ENCODE measurements around the gene S100A1. TPM values are rescaled to one million over a fixed set of nuclear protein-coding genes. Genes with fewer than 3 reads are reported as not detected.

The S100A1 gene
- total and polyA plus RNA-seq, 7 experiments from 2014 or later = not detected

DNA sequence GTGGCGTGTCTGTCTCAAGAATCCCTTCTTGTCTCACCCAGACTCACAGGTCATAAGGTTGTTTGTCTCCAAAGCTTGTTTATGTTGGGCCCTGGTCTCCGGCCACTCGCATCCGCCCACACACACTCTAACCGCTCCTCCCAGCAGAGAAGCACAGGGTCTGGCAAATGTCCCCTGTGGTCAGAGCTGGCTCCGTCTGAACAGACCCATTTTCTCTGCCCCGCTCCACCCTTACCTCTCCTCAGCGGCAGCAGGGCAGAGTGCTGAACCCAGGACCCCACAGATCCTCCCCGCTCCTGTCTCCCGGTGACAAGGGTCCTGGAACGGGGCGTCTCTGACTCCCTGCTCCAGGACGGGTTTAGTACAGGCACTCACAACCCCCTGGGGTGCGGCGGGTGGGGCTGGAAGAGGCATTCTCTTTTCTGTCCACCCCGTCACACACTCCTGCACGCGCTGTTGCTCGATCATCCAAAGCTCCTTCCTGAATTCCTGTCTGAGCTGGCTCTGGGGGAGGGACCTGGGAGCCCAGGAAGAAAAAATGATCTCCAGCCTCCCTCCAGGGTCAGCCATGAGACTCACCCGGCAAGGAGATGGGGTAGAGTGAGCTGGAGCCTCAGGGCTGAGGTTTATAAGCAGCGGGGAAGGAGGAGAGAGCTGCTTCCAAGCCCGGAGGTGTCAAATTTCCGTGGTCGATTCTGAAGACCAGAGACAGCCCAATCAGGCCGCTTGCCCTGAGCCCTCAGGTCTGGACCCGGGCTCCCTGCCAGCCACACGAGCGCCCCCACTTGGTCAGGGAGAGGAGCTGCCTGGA, 1.1 kb upstream of the S100A1 start, which contains the start of gene S100A13:
TSS of gene S100A13 (minus strand) at position 602 of the 811 bp plus-strand sequence. CDS start 1,033 bp downstream, outside the sequence.
- Histone ChIP-seq H3K9me3 (ENCODE audit: control insufficient read depth in 2 of 3, low read length in 3 of 3) (no peaks in the 10 kb centered on the region), H3K4me1 (ENCODE audit: control insufficient read depth in 2 of 2, insufficient read depth in 2 of 2, low read length in 2 of 2) (no peaks in the 10 kb centered on the region), H3K27ac (ENCODE audit: low read depth, low read length) (no peak within 1 kb of the TSS), H3K36me3 (ENCODE audit: control insufficient read depth in 2 of 3, insufficient read depth in 3 of 3, low read length in 3 of 3) (no peaks in the 10 kb centered on the region), H3K27me3 (ENCODE audit: control insufficient read depth in 2 of 2, insufficient read depth in 2 of 2, low read length in 2 of 2) (peaks cover 0 to 2% of the 10 kb centered on the region in 2 donors), H3K4me3 (ENCODE audit: low read length) (no peak within 1 kb of the TSS)
- CTCF ChIA-PET = interaction anchor here (0.8 kb wide), 1 partner anchor 81 kb away, joined by 3 read pairs; no protein-coding TSS in a partner anchor
- no peak for DNase-seq
- ATAC-seq = peak; percentile 31
- peaks cover 0 to 2% (median 0%) of the 10 kb centered on the region in 11 donors for H3K9me3 Mint-ChIP-seq
- peak within 1 kb of the TSS in 2 of 10 donors; percentile 23 to 56 for H3K4me3 Mint-ChIP-seq
- H3K27ac Mint-ChIP-seq = peak within 1 kb of the TSS in 1 of 9 donors; percentile 74
- H3K4me1 Mint-ChIP-seq = peaks cover 0 to 14% (median 0%) of the 10 kb centered on the region in 7 donors
- intact Hi-C loops (cut with micrococcal nuclease) = no loop called here
- H3K36me3 Mint-ChIP-seq = peaks cover 0 to 7% (median 0%) of the 10 kb centered on the region in 5 donors
- POLR2A ChIA-PET = interaction anchor here (0.6 kb wide), 1 partner anchor 17 kb away, joined by 3 read pairs; no protein-coding TSS in a partner anchor
- H3K27me3 Mint-ChIP-seq = peaks cover 0 to 12% (median 0%) of the 10 kb centered on the region in 5 donors

DNA sequence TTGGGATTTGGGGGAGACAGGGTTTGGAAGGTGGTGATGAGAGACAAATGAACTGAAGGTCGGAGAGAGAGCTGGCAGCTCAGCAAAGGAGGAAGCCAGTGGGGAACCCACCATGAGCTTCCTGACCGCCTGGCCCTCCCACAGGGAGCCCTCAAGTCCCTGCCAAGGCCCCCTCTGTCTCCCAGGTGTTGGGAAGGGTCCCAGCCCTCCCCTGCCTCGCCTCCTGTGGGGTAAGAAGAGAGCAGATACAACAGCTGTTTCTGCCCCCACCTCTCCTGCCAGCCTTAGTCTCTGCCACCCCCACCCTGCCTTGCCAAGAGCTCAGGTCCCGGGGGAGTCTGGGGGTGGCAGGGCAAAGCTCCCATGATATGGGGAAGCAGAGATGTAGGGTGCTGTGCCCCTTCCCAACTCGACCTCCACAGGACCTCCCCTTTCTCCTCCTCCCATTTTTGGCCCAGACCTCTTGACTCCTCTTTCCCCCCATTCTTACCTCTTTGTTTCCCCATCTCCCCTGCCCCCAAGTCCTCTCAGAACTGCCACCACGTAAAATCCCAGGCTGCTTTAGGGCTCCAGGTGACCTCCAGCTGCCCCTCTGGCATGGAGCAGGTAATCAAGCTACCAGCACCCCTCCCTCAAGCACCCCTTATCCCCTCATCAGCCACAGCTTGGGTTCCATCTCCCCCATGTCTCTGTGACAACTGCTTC, 556 bp downstream of the S100A1 start:
- Mint-ChIP-seq H3K36me3 (peaks cover 0 to 5% (median 0%) of the 10 kb centered on the region in 5 donors), H3K27me3 (peaks cover 0 to 12% (median under 1%) of the 10 kb centered on the region in 5 donors), H3K4me1 (peaks cover 9 to 25% (median 13%) of the 10 kb centered on the region in 7 donors), H3K27ac (peak overlapping the region in 3 of 9 donors; percentile 22 to 55 (median 53)), H3K9me3 (peaks cover 0 to 4% (median 0%) of the 10 kb centered on the region in 11 donors), H3K4me3 (no peak overlapping the region)
- Histone ChIP-seq H3K4me1 (ENCODE audit: control insufficient read depth in 2 of 2, insufficient read depth in 2 of 2, low read length in 2 of 2) (peaks cover 0 to 6% of the 10 kb centered on the region in 2 donors), H3K36me3 (ENCODE audit: control insufficient read depth in 2 of 3, insufficient read depth in 3 of 3, low read length in 3 of 3) (no peaks in the 10 kb centered on the region), H3K9me3 (ENCODE audit: control insufficient read depth in 2 of 3, low read length in 3 of 3) (no peaks in the 10 kb centered on the region), H3K4me3 (ENCODE audit: low read length) (no peak overlapping the region), H3K27ac (ENCODE audit: low read depth, low read length) (no peak overlapping the region), H3K27me3 (ENCODE audit: control insufficient read depth in 2 of 2, insufficient read depth in 2 of 2, low read length in 2 of 2) (peaks cover 0 to 2% of the 10 kb centered on the region in 2 donors)
- ChIA-PET POLR2A (interaction anchor here (0.6 to 0.9 kb wide), 2 partner anchors 13 to 1830 kb away, joined by 3 read pairs; no protein-coding TSS in a partner anchor), CTCF (no interaction called here)
- DNase-seq (no peak), ATAC-seq (no peak)
- intact Hi-C loops (cut with micrococcal nuclease) = no loop called here

DNA sequence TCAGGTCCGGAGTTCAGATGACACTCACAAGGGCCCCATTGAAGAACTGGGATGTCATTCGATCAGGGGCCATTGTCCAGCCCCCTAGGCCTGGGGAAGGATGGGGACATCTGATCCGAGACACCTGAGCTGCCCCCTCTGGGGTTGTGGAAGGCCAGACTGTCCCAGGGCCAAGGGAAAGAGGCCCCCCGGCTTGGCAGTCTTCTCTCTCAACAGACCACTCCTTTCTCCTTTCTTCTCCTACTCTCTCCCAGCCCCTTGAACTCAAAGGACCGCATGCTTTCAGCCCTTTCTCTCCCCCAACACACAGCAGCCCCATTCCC, 1.1 kb downstream of the S100A1 start:
- CTCF ChIA-PET = no interaction called here
- Histone ChIP-seq H3K4me3 (ENCODE audit: low read length) (no peak overlapping the region), H3K36me3 (ENCODE audit: control insufficient read depth in 2 of 3, insufficient read depth in 3 of 3, low read length in 3 of 3) (peaks cover 0 to 5% (median 0%) of the 10 kb centered on the region in 3 experiments), H3K4me1 (ENCODE audit: control insufficient read depth in 2 of 2, insufficient read depth in 2 of 2, low read length in 2 of 2) (peaks cover 0 to 6% of the 10 kb centered on the region in 2 donors), H3K27me3 (ENCODE audit: control insufficient read depth in 2 of 2, insufficient read depth in 2 of 2, low read length in 2 of 2) (peaks cover 0 to 2% of the 10 kb centered on the region in 2 donors), H3K27ac (ENCODE audit: low read depth, low read length) (no peak overlapping the region), H3K9me3 (ENCODE audit: control insufficient read depth in 2 of 3, low read length in 3 of 3) (no peaks in the 10 kb centered on the region)
- Mint-ChIP-seq H3K4me3 (no peak overlapping the region), H3K27me3 (peaks cover 0 to 12% (median 3%) of the 10 kb centered on the region in 5 donors), H3K27ac (no peak overlapping the region), H3K4me1 (peaks cover 13 to 23% (median 15%) of the 10 kb centered on the region in 7 donors), H3K36me3 (peaks cover 0 to 6% (median 3%) of the 10 kb centered on the region in 5 donors), H3K9me3 (peaks cover 0 to 4% (median 0%) of the 10 kb centered on the region in 11 donors)
- intact Hi-C loops (cut with micrococcal nuclease) = no loop called here
- ATAC-seq (no peak), DNase-seq (no peak)
- POLR2A ChIA-PET = interaction anchor here (0.6 kb wide), 1 partner anchor 1831 kb away, joined by 3 read pairs; no protein-coding TSS in a partner anchor

DNA sequence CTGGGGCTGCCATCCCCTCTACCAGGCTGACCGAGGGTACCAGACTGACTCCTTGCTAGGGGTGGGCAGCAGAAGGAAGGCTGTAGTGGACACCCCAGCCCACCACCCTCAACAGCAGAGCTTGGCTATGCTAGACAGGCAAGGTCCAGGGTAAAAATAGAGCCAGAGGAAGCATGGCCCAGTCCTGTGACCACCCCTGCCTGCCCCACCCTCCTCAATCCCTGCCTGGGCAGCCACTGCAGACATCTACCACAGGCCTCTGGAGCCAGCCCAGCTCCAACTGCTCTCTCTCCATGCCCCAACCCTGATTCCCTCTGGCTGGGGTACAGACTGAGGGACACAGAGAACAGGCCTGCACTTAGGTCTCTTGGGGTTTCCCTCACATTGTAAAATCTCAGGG, 1.7 kb downstream of the S100A1 start:
- Mint-ChIP-seq H3K27me3 (peaks cover 0 to 12% (median 3%) of the 10 kb centered on the region in 5 donors), H3K27ac (peak overlapping the region in 1 of 9 donors; percentile 51), H3K36me3 (peaks cover 0 to 9% (median 3%) of the 10 kb centered on the region in 5 donors), H3K4me3 (no peak overlapping the region), H3K4me1 (peaks cover 13 to 23% (median 19%) of the 10 kb centered on the region in 7 donors), H3K9me3 (peaks cover 0 to 4% (median 0%) of the 10 kb centered on the region in 11 donors)
- CTCF ChIA-PET = no interaction called here
- ATAC-seq (no peak), DNase-seq (no peak)
- POLR2A ChIA-PET = interaction anchor here (0.8 to 0.9 kb wide), 2 partner anchors 86 to 89 kb away, joined by 3 to 4 read pairs; partner anchors contain the start of gene S100A5
- Histone ChIP-seq H3K27ac (ENCODE audit: low read depth, low read length) (no peak overlapping the region), H3K27me3 (ENCODE audit: control insufficient read depth in 2 of 2, insufficient read depth in 2 of 2, low read length in 2 of 2) (peaks cover 0 to 2% of the 10 kb centered on the region in 2 donors), H3K9me3 (ENCODE audit: control insufficient read depth in 2 of 3, low read length in 3 of 3) (no peaks in the 10 kb centered on the region), H3K36me3 (ENCODE audit: control insufficient read depth in 2 of 3, insufficient read depth in 3 of 3, low read length in 3 of 3) (peaks cover 0 to 8% (median 0%) of the 10 kb centered on the region in 3 experiments), H3K4me1 (ENCODE audit: control insufficient read depth in 2 of 2, insufficient read depth in 2 of 2, low read length in 2 of 2) (peaks cover 0 to 6% of the 10 kb centered on the region in 2 donors), H3K4me3 (ENCODE audit: low read length) (no peak overlapping the region)
- intact Hi-C loops (cut with micrococcal nuclease) = loop anchor here (5.0 to 10.0 kb wide), 4 partner anchors 98 to 292 kb away; partner anchors contain the start of genes GATAD2B (in 1 of the 2) and S100A9 (in 1 of the 2)

- Mint-ChIP-seq H3K9me3 (peaks cover 0 to 4% (median 0%) of the 10 kb centered on the region in 11 donors), H3K27me3 (peaks cover 0 to 12% (median 3%) of the 10 kb centered on the region in 5 donors), H3K27ac (peak overlapping the region in 2 of 9 donors; percentile 23 to 51), H3K36me3 (peaks cover 0 to 9% (median 4%) of the 10 kb centered on the region in 5 donors), H3K4me1 (peaks cover 13 to 25% (median 22%) of the 10 kb centered on the region in 7 donors), H3K4me3 (no peak overlapping the region)
- Histone ChIP-seq H3K4me1 (ENCODE audit: control insufficient read depth in 2 of 2, insufficient read depth in 2 of 2, low read length in 2 of 2) (peaks cover 2 to 6% of the 10 kb centered on the region in 2 donors), H3K36me3 (ENCODE audit: control insufficient read depth in 2 of 3, insufficient read depth in 3 of 3, low read length in 3 of 3) (peaks cover 0 to 8% (median 0%) of the 10 kb centered on the region in 3 experiments), H3K4me3 (ENCODE audit: low read length) (no peak overlapping the region), H3K9me3 (ENCODE audit: control insufficient read depth in 2 of 3, low read length in 3 of 3) (no peaks in the 10 kb centered on the region), H3K27ac (ENCODE audit: low read depth, low read length) (no peak overlapping the region), H3K27me3 (ENCODE audit: control insufficient read depth in 2 of 2, insufficient read depth in 2 of 2, low read length in 2 of 2) (peaks cover 0 to 2% of the 10 kb centered on the region in 2 donors)
- intact Hi-C loops (cut with micrococcal nuclease) = loop anchor here (5.0 to 10.0 kb wide), 4 partner anchors 98 to 292 kb away; partner anchors contain the start of genes GATAD2B (in 1 of the 2) and S100A9 (in 1 of the 2)
- ChIA-PET POLR2A (interaction anchor here (0.6 to 0.9 kb wide), 3 partner anchors 86 to 154 kb away, joined by 3 to 7 read pairs (median 4); partner anchors contain the start of gene S100A5), CTCF (interaction anchor here (0.7 kb wide), 1 partner anchor 120 kb away, joined by 3 read pairs; no protein-coding TSS in a partner anchor)
- DNase-seq (no peak), ATAC-seq (no peak)
These were observed 2.1 kb downstream of the S100A1 start for GRCh38 chr1:153630384-153630783.

All from naive thymus-derived CD4-positive, alpha-beta T cell (primary cell).